ENCODE data around the gene MYO5C.

- no peak for TF ChIP-seq CTCF (IDR thresholded peaks at IDR 0.05; ENCODE audit: insufficient read depth, low read depth, low read length)
- no peak for TF ChIP-seq EZH2 (IDR thresholded peaks at IDR 0.05; ENCODE audit: insufficient read depth, low read length)
Observed at GRCh38 chr15:52258461-52258860, 37.1 kb downstream of the MYO5C start.

All from astrocyte (in vitro differentiated cells and primary cell).